ENCODE measurements around the gene UBE2L3.
"Not testable (repeated sequence)": the region's sequence is repeated elsewhere in the genome, so short reads cannot be mapped to it uniquely, and the experiment has no call there.

UBE2L3 gene

GRCh38 chr22:21571679-21572078 is 4.2 kb downstream of the UBE2L3 start:
- no peak for DNase-seq (ENCODE audit: low read depth)

- no peak for DNase-seq (ENCODE audit: low read depth)
Observed at GRCh38 chr22:21573293-21573734, 5.8 kb downstream of the UBE2L3 start.

GRCh38 chr22:21573750-21574494 is 6.4 kb downstream of the UBE2L3 start:
- no peak for DNase-seq (ENCODE audit: low read depth)

GRCh38 chr22:21579474-21579851 is 11.9 kb downstream of the UBE2L3 start:
- DNase-seq (ENCODE audit: low read depth) = no peak

GRCh38 chr22:21580623-21581007 is 13.1 kb downstream of the UBE2L3 start:
- DNase-seq (ENCODE audit: low read depth) = not testable (repeated sequence)

GRCh38 chr22:21581009-21581713 is 13.6 kb downstream of the UBE2L3 start:
- DNase-seq (ENCODE audit: low read depth) = not testable (repeated sequence)

GRCh38 chr22:21582801-21583740 is 15.6 kb downstream of the UBE2L3 start:
- DNase-seq (ENCODE audit: low read depth) = no peak

GRCh38 chr22:21585389-21585788 is 17.9 kb downstream of the UBE2L3 start:
- no peak for DNase-seq (ENCODE audit: low read depth)

GRCh38 chr22:21587803-21588611 is 20.5 kb downstream of the UBE2L3 start:
- no peak for DNase-seq (ENCODE audit: low read depth)

GRCh38 chr22:21589396-21589795 is 21.9 kb downstream of the UBE2L3 start:
- DNase-seq (ENCODE audit: low read depth) = no peak

- DNase-seq (ENCODE audit: low read depth) = no peak
Observed at GRCh38 chr22:21590809-21591641, 23.5 kb downstream of the UBE2L3 start.

- no peak for DNase-seq (ENCODE audit: low read depth)
Observed at GRCh38 chr22:21591695-21592094, 24.2 kb downstream of the UBE2L3 start.

GRCh38 chr22:21592422-21592821 is 24.9 kb downstream of the UBE2L3 start:
- DNase-seq (ENCODE audit: low read depth) = no peak

- DNase-seq (ENCODE audit: low read depth) = no peak
Observed at GRCh38 chr22:21593406-21594232, 26.1 kb downstream of the UBE2L3 start.

- DNase-seq (ENCODE audit: low read depth) = no peak
Observed at GRCh38 chr22:21594865-21595452, 27.4 kb downstream of the UBE2L3 start.

GRCh38 chr22:21596356-21597135 is 29.0 kb downstream of the UBE2L3 start:
- DNase-seq (ENCODE audit: low read depth) = not testable (repeated sequence)

GRCh38 chr22:21598302-21598701 is 30.8 kb downstream of the UBE2L3 start:
- DNase-seq (ENCODE audit: low read depth) = no peak

- DNase-seq (ENCODE audit: low read depth) = no peak
Observed at GRCh38 chr22:21599053-21599893, 31.8 kb downstream of the UBE2L3 start.
